ENCODE results near the gene CAMK2N2.

CAMK2N2 gene

DNA sequence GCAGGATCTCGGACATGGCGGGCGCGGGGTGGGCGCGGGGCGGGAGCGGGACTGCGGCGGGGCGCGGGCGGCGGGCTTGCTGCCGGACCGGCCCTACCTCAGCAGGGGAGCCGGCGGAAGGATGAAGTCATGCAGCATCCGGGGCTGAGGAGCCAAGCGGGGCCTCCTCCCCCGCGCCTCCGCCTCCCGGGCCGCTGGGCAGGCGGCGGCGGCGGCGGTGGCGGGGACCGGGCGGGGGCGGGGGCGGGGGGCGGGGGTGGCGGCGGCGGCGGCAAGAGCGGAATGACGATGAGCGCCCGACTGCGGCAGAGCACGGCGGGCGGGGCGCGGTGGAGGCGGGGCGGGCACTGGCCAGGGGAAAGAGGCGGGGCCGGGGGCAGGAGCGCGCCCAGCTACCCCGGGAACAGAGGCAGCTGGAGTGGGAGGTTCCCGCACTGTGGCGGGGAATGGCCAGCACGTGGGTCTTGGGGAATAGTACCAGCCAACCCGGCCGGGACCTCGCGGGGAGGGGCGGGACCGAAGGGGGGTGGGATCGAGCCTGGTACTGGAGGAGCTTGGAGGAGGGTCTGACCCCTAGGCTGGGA is at the start of gene CAMK2N2:
CAMK2N2 (minus strand) TSS at position 284 of the 584 bp plus-strand sequence; CDS start at position 16, 268 bp downstream.
- peak; percentile 49 for DNase-seq

DNA sequence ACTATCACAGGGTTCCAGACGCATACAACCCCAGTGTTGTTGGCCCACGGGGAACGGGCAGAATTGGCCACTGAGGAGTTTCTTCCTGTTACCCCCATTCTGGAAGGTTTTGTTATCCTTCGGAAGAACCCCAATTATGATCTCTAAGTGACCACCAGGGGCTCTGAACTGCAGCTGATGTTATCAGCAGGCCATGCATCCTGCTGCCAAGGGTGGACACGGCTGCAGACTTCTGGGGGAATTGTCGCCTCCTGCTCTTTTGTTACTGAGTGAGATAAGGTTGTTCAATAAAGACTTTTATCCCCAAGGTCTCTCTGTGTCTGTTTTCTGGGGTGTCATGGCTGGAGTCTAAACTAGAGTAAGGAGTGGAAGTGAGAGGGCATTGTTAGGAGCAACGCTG is 47.4 kb upstream of the CAMK2N2 start:
- no peak for DNase-seq

- no peak for DNase-seq
Measured at GRCh38 chr3:184307915-184308314, 46.6 kb upstream of the CAMK2N2 start.

GRCh38 chr3:184306341-184306972 is 45.1 kb upstream of the CAMK2N2 start:
- DNase-seq: no peak

- no peak for DNase-seq
Measured at GRCh38 chr3:184305577-184305976, 44.2 kb upstream of the CAMK2N2 start.

DNA sequence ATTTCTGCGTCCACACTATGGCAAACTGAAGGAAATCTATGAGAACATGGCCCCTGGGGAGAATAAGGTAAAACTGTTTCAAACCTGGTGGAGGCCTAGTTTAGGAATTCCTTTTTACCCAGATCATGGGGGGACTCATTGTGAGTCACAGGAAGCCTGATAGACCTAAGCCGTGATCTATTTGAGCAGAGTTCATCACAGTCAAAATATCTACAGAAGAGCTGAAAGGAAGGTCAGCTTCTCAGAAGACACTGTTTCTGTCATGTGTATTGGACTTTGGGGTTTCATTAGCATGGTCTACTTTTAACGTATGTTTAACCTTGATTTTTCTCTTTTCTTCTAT is 39.0 kb upstream of the CAMK2N2 start:
- DNase-seq: no peak

DNA sequence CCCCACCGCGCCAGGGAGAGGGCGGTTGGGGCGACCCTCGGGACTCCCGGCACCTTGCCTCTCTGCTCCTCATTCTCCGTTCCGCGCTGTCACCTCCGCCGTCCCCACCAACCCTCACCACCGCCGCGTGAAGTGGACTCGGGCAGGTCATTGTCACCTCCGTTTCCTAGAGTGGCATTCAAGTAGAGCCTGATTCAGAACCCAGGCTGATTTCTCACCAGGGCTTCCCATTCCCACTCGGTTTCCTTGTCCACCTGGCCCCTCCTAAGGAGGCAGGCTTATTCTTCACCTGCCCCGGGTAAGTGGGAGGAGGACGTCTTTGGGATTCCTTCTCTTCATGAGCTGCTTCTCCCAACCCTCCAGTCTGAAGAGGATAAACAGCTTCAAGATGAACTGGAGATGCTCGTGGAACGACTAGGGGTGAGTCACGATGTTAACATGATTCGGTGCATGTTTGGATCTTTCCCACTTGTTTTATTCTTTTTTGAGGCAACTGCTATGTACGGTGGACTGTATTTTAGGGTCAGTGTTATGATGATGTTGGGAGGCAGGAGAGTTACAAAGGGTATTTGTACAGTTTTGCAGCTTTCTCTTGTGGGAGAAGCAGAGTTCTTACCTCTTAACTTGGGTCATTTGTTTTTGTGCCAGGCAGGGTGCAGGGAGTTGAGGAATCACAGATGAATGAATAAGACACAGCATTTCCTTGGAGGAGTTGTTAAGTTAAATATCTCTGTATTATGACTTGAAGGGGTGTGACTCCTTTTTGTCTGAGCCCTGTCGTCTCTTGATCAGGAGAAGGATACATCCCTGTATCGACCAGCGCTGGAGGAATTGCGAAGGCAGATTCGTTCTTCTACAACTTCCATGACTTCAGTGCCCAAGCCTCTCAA is 38.4 kb upstream of the CAMK2N2 start:
- DNase-seq: no peak

- peak; percentile 97 for DNase-seq
Measured at GRCh38 chr3:184298759-184299487, 37.6 kb upstream of the CAMK2N2 start, which contains the start of gene PSMD2. Gene PSMD2 (plus strand): TSS chr3:184299241. CDS start chr3:184299267, 26 bp downstream.

- no peak for DNase-seq
Measured at GRCh38 chr3:184296616-184297015, 35.3 kb upstream of the CAMK2N2 start.

DNA sequence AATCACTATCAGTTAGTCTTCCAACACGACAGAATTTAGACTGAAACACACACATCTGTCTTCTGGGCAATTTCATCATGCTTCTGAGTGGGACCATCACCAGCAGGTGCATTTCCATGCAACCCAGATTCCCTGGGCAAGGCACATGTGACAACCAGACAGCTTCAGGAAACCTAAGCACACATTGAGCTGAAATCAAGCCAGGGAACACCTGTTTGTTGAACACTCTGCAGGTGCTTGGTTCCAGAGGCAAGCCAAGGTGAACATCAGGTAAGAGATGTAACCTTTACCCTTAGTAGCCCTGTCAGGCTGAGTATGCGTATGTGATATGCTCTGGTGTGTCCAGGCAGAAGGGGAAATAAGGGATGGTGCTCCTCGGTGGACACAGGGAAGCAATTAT is 34.4 kb upstream of the CAMK2N2 start:
- DNase-seq: no peak

GRCh38 chr3:184291738-184292445 is 30.5 kb upstream of the CAMK2N2 start:
- DNase-seq: no peak

GRCh38 chr3:184291044-184291737 is 29.8 kb upstream of the CAMK2N2 start:
- no peak for DNase-seq

- no peak for DNase-seq
Measured at GRCh38 chr3:184290331-184290730, 29.0 kb upstream of the CAMK2N2 start.

- peak; percentile 34 for DNase-seq
Measured at GRCh38 chr3:184289426-184289938, 28.1 kb upstream of the CAMK2N2 start.

GRCh38 chr3:184284696-184285095 is 23.3 kb upstream of the CAMK2N2 start:
- DNase-seq: no peak

DNA sequence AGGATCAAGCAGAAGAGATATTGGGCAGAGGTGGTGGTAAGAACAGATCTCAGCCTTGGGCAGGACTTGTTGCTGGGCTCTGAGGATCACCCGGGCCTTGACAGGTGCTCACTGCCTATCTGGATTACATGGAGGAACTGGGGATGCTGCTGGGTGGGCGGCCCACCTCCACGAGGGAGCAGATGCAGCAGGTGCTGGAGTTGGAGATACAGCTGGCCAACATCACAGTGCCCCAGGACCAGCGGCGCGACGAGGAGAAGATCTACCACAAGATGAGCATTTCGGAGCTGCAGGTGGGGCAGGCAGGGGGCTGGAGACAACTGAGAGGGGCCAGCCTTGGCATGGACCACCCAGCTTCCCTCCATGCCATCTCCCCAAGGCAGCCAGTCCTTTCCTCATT is 22.3 kb upstream of the CAMK2N2 start:
- no peak for DNase-seq

DNA sequence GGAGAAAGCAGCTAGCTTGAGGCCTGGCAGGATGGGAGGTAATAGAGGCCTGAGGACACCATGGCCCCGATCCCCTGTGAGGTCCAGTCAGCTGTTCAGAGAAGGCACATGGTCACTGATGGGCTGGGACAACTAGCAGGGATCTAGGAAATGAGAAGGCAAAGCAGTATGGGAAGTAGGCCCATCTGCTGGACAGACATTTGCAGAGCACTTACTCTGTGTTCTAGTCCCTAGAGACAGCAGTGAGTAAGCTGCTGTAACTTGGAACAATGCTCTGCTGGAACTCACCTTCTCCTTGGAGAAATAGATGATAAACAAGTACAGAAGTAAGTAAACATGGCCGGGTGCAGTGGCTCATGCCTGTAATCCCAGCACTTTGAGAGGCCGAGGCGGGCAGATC is 21.6 kb upstream of the CAMK2N2 start:
- no peak for DNase-seq

- no peak for DNase-seq
Measured at GRCh38 chr3:184277366-184277765, 16.0 kb upstream of the CAMK2N2 start.

DNA sequence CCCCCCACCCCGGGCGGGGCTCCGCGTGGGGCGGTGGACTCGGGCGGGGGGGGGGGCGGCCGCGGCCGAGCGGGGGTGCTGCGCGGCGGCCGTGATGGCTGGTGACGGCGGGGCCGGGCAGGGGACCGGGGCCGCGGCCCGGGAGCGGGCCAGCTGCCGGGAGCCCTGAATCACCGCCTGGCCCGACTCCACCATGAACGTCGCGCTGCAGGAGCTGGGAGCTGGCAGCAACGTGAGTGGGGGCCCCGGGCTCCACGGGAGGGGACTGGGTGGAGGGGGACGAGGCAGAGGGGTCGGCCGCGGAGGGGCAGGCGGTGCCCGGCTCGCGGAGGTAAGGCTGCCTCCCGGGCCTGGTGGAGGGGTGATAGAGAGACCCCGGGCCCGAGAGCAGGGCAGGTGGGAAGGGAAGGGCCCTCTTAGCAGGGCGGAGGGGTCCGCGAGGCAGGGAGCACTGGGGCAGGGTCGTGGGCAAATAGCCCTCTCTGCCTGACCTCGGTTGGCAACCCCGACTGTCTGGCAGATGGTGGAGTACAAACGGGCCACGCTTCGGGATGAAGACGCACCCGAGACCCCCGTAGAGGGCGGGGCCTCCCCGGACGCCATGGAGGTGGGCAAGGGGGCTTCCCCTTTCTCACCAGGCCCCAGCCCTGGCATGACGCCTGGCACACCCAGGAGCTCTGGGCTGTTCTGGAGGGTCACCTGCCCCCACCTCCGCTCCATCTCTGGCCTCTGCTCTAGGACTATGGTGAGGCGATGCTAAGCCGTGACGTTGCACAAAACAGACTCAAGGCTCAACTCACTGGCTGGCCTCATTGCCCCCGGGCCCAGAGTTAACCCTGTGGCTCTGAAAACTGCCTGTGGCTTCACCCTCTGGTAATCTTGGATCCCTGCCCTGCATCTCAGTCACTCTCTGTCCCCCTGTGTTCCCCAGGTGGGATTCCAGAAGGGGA is 14.9 kb upstream of the CAMK2N2 start, which contains the start of gene ECE2:
ECE2 (plus strand) TSS at position 62 of the 950 bp plus-strand sequence; CDS start at position 194, 132 bp downstream.
- DNase-seq: no peak

- no peak for DNase-seq
Measured at GRCh38 chr3:184275381-184275701, 14.0 kb upstream of the CAMK2N2 start.

Data from CD4-positive, alpha-beta T cell treated with Interleukin-15 for 1 hour (primary cell).